Mesenchymal stem cell (in vitro differentiated cells and primary cell): ENCODE measurements around the gene TRIOBP.
A peak's percentile ranks its signal among the peaks of the same experiment; 100 is the strongest.

ENCODE experiments used
- DNase-seq: peaks from one replicate; pipeline ENCODE4 v3.0.0-alpha.2; 2013
- H2AFZ ChIP-seq: one replicate; pipeline ENCODE4 v1.6.1; 2013; ENCODE audit warnings: low read depth, mild to moderate bottlenecking, control low read depth, inconsistent platforms, low read length, moderate library complexity
- H2AK5ac ChIP-seq: 2 replicates; pipeline ENCODE4 v1.6.1; 2013; ENCODE audit warnings: low read length, moderate library complexity, mild to moderate bottlenecking, inconsistent platforms; ENCODE audit not compliant: severe bottlenecking
- H2BK120ac ChIP-seq: one replicate; pipeline ENCODE4 v1.6.1; 2013; ENCODE audit warnings: low read depth, mild to moderate bottlenecking, inconsistent platforms, low read length, moderate library complexity
- H2BK12ac ChIP-seq, 2 experiments: one replicate each; pipeline ENCODE4 v1.6.1; 2013; ENCODE audit warnings: inconsistent platforms in 2 of 2, low read length in 2 of 2, mild to moderate bottlenecking in 2 of 2, moderate library complexity in 2 of 2, control low read depth in 1 of 2
- H2BK15ac ChIP-seq: one replicate; pipeline ENCODE4 v1.6.1; 2013; ENCODE audit warnings: mild to moderate bottlenecking, low read depth, inconsistent platforms; ENCODE audit not compliant: poor library complexity, severe bottlenecking
- H2BK5ac ChIP-seq: 2 replicates; pipeline ENCODE4 v1.6.1; 2013; ENCODE audit warnings: low read depth, mild to moderate bottlenecking, low read length, control low read depth, inconsistent platforms; ENCODE audit not compliant: poor library complexity, severe bottlenecking
- H3K14ac ChIP-seq, 2 experiments: one replicate each; pipeline ENCODE4 v1.6.1; 2013; ENCODE audit warnings: inconsistent platforms in 2 of 2, low read length in 2 of 2, control low read depth in 1 of 2, mild to moderate bottlenecking in 1 of 2, moderate library complexity in 1 of 2
- H3K18ac ChIP-seq, 2 experiments: one replicate each; pipeline ENCODE4 v1.6.1; 2013; ENCODE audit warnings: inconsistent platforms in 2 of 2, low read length in 2 of 2, control low read depth in 1 of 2, low read depth in 1 of 2, mild to moderate bottlenecking in 1 of 2
- H3K23ac ChIP-seq, 2 experiments: one replicate each; pipeline ENCODE4 v1.6.1; 2013; ENCODE audit warnings: inconsistent platforms in 2 of 2, low read length in 2 of 2, mild to moderate bottlenecking in 2 of 2, moderate library complexity in 2 of 2, control low read depth in 1 of 2
- H3K27ac ChIP-seq: 2 replicates; pipeline ENCODE4 v1.5.1; 2013; ENCODE audit warnings: mild to moderate bottlenecking, moderate library complexity, low read length, control low read depth, inconsistent platforms; ENCODE audit not compliant: poor library complexity, severe bottlenecking
- H3K27me3 ChIP-seq, 2 experiments: 2 replicates each; pipeline versions ENCODE4 v1.6.1 to v1.7.0; 2013; ENCODE audit warnings: low read length in 2 of 2, mild to moderate bottlenecking in 2 of 2, moderate library complexity in 2 of 2, control low read depth in 1 of 2, inconsistent platforms in 1 of 2; ENCODE audit not compliant: control insufficient read depth in 1 of 2, insufficient read depth in 1 of 2
- H3K36me3 ChIP-seq, 2 experiments: 2 replicates each; pipeline versions ENCODE4 v1.6.1 to v1.7.0; 2013; ENCODE audit warnings: low read length in 2 of 2, control low read depth in 1 of 2, inconsistent platforms in 1 of 2, low read depth in 1 of 2, mild to moderate bottlenecking in 1 of 2; ENCODE audit not compliant: insufficient read depth in 2 of 2, control insufficient read depth in 1 of 2
- H3K4ac ChIP-seq, 2 experiments: one replicate each; pipeline ENCODE4 v1.6.1; 2013; ENCODE audit warnings: inconsistent platforms in 2 of 2, low read length in 2 of 2, mild to moderate bottlenecking in 2 of 2, moderate library complexity in 2 of 2, control low read depth in 1 of 2, low read depth in 1 of 2
- H3K4me1 ChIP-seq: 2 replicates; pipeline ENCODE4 v1.6.1; 2013; ENCODE audit warnings: low read depth, low read length, control low read depth; ENCODE audit not compliant: control insufficient read depth, insufficient read depth
- H3K4me2 ChIP-seq: 2 replicates; pipeline ENCODE4 v1.6.1; 2013; ENCODE audit warnings: low read length, mild to moderate bottlenecking, inconsistent platforms; ENCODE audit not compliant: poor library complexity, severe bottlenecking
- H3K4me3 ChIP-seq, 2 experiments: 2 replicates each; pipeline versions ENCODE4 v1.5.1 to v1.7.0; 2013; ENCODE audit warnings: low read length in 2 of 2, mild to moderate bottlenecking in 2 of 2, control low read depth in 1 of 2, low read depth in 1 of 2; ENCODE audit not compliant: insufficient read depth in 1 of 2
- H3K79me1 ChIP-seq: replicated peaks from 2 replicates; pipeline ENCODE4 v1.6.1; 2013; ENCODE audit warnings: mild to moderate bottlenecking, control low read depth, low read length, inconsistent platforms; ENCODE audit not compliant: poor library complexity, severe bottlenecking
- H3K9ac ChIP-seq: 2 replicates; pipeline ENCODE4 v1.7.0; 2013; ENCODE audit warnings: mild to moderate bottlenecking, low read length, moderate library complexity
- H3K9me3 ChIP-seq: 2 replicates; pipeline ENCODE4 v1.7.0; 2013; ENCODE audit warnings: mild to moderate bottlenecking, low read length; ENCODE audit not compliant: control insufficient read depth
- H4K8ac ChIP-seq: one replicate; pipeline ENCODE4 v1.6.1; 2013; ENCODE audit warnings: inconsistent platforms, mild to moderate bottlenecking, low read length, moderate library complexity
- H4K91ac ChIP-seq: one replicate; pipeline ENCODE4 v1.6.1; 2013; ENCODE audit warnings: mild to moderate bottlenecking, low read length, inconsistent platforms
- WGBS: methylation state at CpG from one replicate; pipeline ENCODE4 v1.1.7; 2013; ENCODE audit warnings: mixed read lengths; 5-methylcytosine and 5-hydroxymethylcytosine counted together

The TRIOBP gene

DNA sequence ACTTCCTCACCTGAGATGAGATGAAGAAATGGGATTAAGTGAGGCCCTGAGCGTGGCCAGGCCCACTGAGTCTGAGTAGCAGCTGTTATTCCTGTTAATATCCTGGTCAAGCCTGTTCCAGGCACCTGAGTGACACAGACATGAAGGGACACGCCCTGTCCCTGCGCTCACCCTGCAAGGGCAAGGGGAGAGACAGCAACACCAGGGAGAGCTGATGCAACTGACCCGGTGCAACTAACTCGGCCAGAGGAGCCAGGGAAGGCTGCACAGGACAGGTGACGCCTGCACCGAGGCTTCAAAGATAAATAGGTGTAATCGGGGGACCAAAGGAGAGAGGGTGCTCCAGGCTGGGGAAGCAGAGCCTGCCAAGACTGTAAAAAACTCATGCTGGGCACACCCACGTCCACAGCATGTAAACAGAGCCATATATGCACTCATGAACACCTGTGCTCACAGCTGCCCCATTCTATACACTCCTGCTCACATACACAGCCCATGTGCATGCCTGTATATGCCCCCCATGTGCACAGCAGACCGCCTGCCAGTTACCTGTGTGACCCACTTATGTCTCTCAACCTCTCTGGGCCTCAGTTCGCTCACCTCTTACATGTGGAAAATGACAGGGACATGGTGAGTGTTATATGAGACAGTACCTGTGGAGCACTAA is 88.1 kb downstream of the TRIOBP start:
- no peak overlapping the region for H2AK5ac ChIP-seq
- H3K23ac ChIP-seq: no peak overlapping the region
- H3K4me2 ChIP-seq: no peak overlapping the region
- no peak overlapping the region for H3K4ac ChIP-seq
- no peak overlapping the region for H2BK5ac ChIP-seq
- H2BK12ac ChIP-seq: no peak overlapping the region
- peaks cover 5% of the 10 kb centered on the region for H3K4me1 ChIP-seq
- WGBS: 86% methylated on average over 9 of the region's 11 CpGs
- no peak for DNase-seq
- no peaks in the 10 kb centered on the region for H3K9me3 ChIP-seq
- peaks cover 0 to 9% of the 10 kb centered on the region in 2 experiments for H3K27me3 ChIP-seq
- no peak overlapping the region for H3K4me3 ChIP-seq
- H3K9ac ChIP-seq: no peak overlapping the region
- H3K36me3 ChIP-seq: no peaks in the 10 kb centered on the region
- no peak overlapping the region for H2BK15ac ChIP-seq
- H2AFZ ChIP-seq: no peak overlapping the region
- H3K79me1 ChIP-seq: no peaks in the 10 kb centered on the region
- H3K18ac ChIP-seq: no peak overlapping the region
- H4K8ac ChIP-seq: no peak overlapping the region
- no peak overlapping the region for H3K14ac ChIP-seq
- H3K27ac ChIP-seq: no peak overlapping the region
- H2BK120ac ChIP-seq: no peak overlapping the region
- no peak overlapping the region for H4K91ac ChIP-seq

DNA sequence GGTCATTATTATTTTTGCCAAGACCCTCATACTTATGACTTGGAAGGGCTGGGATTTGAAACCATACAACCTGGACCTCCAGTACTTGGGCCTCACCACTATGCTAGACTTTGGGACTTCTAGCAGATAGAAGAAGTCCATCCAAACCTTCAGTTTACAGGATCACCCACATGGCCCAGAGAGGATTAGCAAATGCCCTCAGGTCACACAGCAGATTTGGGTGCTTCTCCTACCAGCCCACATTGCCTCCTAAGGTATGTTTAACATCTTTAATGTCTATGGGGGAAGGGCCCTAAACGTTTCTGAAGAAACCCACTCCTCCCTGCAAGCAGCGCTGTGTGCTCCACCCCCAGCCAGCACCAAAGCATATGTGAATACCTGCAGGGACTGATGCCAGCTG is 93.4 kb downstream of the TRIOBP start:
- H3K4me3 ChIP-seq: no peak overlapping the region
- H2AFZ ChIP-seq: no peak overlapping the region
- H2AK5ac ChIP-seq: no peak overlapping the region
- no peak overlapping the region for H3K27ac ChIP-seq
- H4K91ac ChIP-seq: no peak overlapping the region
- H3K14ac ChIP-seq: no peak overlapping the region
- peaks cover 3% of the 10 kb centered on the region for H3K4me1 ChIP-seq
- H3K79me1 ChIP-seq: no peaks in the 10 kb centered on the region
- H3K27me3 ChIP-seq: peaks cover 0 to 2% of the 10 kb centered on the region in 2 experiments
- WGBS: 76% methylated on average over 2 of the region's 2 CpGs
- no peaks in the 10 kb centered on the region for H3K36me3 ChIP-seq
- H3K9me3 ChIP-seq: no peaks in the 10 kb centered on the region
- H3K9ac ChIP-seq: no peak overlapping the region
- H3K4me2 ChIP-seq: no peak overlapping the region
- H2BK12ac ChIP-seq: no peak overlapping the region
- H2BK15ac ChIP-seq: no peak overlapping the region
- no peak for DNase-seq
- no peak overlapping the region for H3K18ac ChIP-seq
- H3K4ac ChIP-seq: no peak overlapping the region
- H2BK5ac ChIP-seq: no peak overlapping the region
- H4K8ac ChIP-seq: no peak overlapping the region
- H2BK120ac ChIP-seq: no peak overlapping the region
- H3K23ac ChIP-seq: no peak overlapping the region

DNA sequence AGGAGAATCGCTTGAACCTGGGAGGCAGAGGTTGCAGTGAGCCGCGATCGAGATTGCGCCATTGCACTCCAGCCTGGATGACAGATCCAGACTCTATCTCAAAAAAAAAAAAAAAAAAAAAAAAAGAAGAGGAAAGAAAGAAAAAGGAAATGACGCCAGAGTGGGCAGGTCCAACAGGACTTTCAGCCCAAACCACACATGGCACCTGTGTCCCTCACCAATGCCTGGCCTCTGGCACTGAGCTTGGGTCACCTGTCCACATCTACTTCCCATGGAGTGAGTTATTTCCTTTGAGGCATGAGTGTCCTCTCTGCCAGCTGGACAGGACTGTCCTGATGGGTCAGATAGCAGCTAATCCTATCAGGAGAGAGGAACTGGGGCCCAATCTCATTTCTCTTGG is 95.6 kb downstream of the TRIOBP start:
- H3K79me1 ChIP-seq: no peaks in the 10 kb centered on the region
- H2BK12ac ChIP-seq: no peak overlapping the region
- no peak for DNase-seq
- H3K9me3 ChIP-seq: no peaks in the 10 kb centered on the region
- no peaks in the 10 kb centered on the region for H3K27me3 ChIP-seq
- no peaks in the 10 kb centered on the region for H3K36me3 ChIP-seq
- peak overlapping the region; percentile 3 for H4K91ac ChIP-seq
- no peak overlapping the region for H2AK5ac ChIP-seq
- no peak overlapping the region for H3K4ac ChIP-seq
- H3K4me1 ChIP-seq: peaks cover 3% of the 10 kb centered on the region
- no peak overlapping the region for H2AFZ ChIP-seq
- no peak overlapping the region for H2BK15ac ChIP-seq
- 100% methylated on average over 1 of the region's 6 CpGs for WGBS
- no peak overlapping the region for H2BK5ac ChIP-seq
- no peak overlapping the region for H4K8ac ChIP-seq
- no peak overlapping the region for H3K9ac ChIP-seq
- no peak overlapping the region for H3K23ac ChIP-seq
- H3K14ac ChIP-seq: no peak overlapping the region
- no peak overlapping the region for H3K27ac ChIP-seq
- H3K4me3 ChIP-seq: no peak overlapping the region
- H2BK120ac ChIP-seq: no peak overlapping the region
- no peak overlapping the region for H3K18ac ChIP-seq
- H3K4me2 ChIP-seq: no peak overlapping the region

DNA sequence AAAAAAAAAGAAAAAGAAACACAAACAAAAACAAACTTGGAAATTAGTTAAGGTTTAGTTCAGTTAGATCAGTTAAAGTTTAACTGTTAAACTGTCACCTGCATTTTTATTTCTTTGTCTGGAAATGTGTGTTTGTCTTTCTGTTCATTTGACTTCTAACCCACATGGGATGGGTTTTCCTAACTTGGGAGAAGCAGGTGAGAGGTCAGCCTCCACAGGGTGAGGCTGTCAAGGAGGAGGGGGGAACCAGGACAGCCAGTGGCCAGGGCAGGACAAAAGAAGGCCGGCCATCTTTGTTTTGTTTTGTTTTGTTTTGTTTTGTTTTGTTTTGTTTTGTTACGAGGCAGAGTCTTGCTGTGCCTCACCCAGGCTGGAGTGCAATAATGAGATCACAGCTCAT is 97.5 kb downstream of the TRIOBP start:
- DNase-seq: no peak
- no peaks in the 10 kb centered on the region for H3K27me3 ChIP-seq
- no peak overlapping the region for H3K23ac ChIP-seq
- H3K14ac ChIP-seq: no peak overlapping the region
- H2AFZ ChIP-seq: no peak overlapping the region
- no peak overlapping the region for H2BK5ac ChIP-seq
- no peak overlapping the region for H3K4ac ChIP-seq
- no peaks in the 10 kb centered on the region for H3K36me3 ChIP-seq
- H2BK15ac ChIP-seq: no peak overlapping the region
- no peak overlapping the region for H4K91ac ChIP-seq
- H4K8ac ChIP-seq: peak overlapping the region; percentile 41
- H2AK5ac ChIP-seq: no peak overlapping the region
- no peaks in the 10 kb centered on the region for H3K79me1 ChIP-seq
- H3K9ac ChIP-seq: no peak overlapping the region
- no peaks in the 10 kb centered on the region for H3K9me3 ChIP-seq
- H3K18ac ChIP-seq: no peak overlapping the region
- peak overlapping the region; percentile 61 for H2BK120ac ChIP-seq
- no peak overlapping the region for H3K27ac ChIP-seq
- H3K4me1 ChIP-seq: peaks cover 3% of the 10 kb centered on the region
- H2BK12ac ChIP-seq: no peak overlapping the region
- no peak overlapping the region for H3K4me3 ChIP-seq
- 93% methylated on average over 2 of the region's 2 CpGs for WGBS
- H3K4me2 ChIP-seq: no peak overlapping the region
